ENCODE data around the gene HLX.

DNA sequence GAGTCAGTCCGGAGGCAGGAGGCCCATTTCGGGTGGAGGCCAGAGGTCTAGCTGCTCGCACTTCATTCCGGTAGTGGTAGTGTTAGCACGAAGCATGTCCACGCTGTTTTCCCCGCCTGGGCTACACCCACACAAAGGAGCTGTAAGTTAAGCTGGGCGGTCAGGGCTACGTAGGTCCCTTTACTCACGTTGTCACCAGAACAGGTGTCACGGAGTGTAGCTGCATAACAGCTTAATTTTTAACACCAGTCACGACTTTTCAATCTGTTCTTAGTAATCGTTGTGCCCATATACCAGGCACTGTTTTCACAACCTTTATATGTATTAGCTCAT is 15.6 kb downstream of the HLX start:
- TF ChIP-seq, protein P1, sequence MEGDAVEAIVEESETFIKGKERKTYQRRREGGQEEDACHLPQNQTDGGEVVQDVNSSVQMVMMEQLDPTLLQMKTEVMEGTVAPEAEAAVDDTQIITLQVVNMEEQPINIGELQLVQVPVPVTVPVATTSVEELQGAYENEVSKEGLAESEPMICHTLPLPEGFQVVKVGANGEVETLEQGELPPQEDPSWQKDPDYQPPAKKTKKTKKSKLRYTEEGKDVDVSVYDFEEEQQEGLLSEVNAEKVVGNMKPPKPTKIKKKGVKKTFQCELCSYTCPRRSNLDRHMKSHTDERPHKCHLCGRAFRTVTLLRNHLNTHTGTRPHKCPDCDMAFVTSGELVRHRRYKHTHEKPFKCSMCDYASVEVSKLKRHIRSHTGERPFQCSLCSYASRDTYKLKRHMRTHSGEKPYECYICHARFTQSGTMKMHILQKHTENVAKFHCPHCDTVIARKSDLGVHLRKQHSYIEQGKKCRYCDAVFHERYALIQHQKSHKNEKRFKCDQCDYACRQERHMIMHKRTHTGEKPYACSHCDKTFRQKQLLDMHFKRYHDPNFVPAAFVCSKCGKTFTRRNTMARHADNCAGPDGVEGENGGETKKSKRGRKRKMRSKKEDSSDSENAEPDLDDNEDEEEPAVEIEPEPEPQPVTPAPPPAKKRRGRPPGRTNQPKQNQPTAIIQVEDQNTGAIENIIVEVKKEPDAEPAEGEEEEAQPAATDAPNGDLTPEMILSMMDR (IDR thresholded peaks at IDR 0.05), result no peak
- TF ChIP-seq POLR2A (IDR thresholded peaks at IDR 0.05), result no peak

Data from tibial nerve (tissue), 3 donors.